SJCRH30 (cell line): ENCODE results near the gene N4BP2L2. TPM values are rescaled to one million over a fixed set of nuclear protein-coding genes. Genes with fewer than 3 reads are reported as not detected.

Experiments used
- DNase-seq, 2 experiments: peaks; one replicate each; pipeline ENCODE4 v3.0.0-alpha.2; 2015 to 2020
- H3K27ac ChIP-seq: fragments of 250-450 bp; sonication (Bioruptor Pico); 2 replicates; pipeline ENCODE4 v1.5.1; 2020; ENCODE audit warnings: mild to moderate bottlenecking, moderate library complexity
- H3K27me3 ChIP-seq: fragments of 250-450 bp; sonication (Bioruptor Pico); 2 replicates; pipeline ENCODE4 v1.5.1; 2020; ENCODE audit warnings: mild to moderate bottlenecking, moderate library complexity
- H3K36me3 ChIP-seq: fragments of 250-450 bp; sonication (Bioruptor Pico); 2 replicates; pipeline ENCODE4 v1.5.1; 2020; ENCODE audit warnings: mild to moderate bottlenecking, moderate library complexity
- H3K4me1 ChIP-seq: fragments of 250-450 bp; sonication (Bioruptor Pico); 2 replicates; pipeline ENCODE4 v1.5.1; 2020; ENCODE audit warnings: mild to moderate bottlenecking, moderate library complexity
- H3K4me3 ChIP-seq: fragments of 250-450 bp; sonication (Bioruptor Pico); 2 replicates; pipeline ENCODE4 v1.5.1; 2020; ENCODE audit warnings: mild to moderate bottlenecking, moderate library complexity
- H3K9me3 ChIP-seq: fragments of 250-450 bp; sonication (Bioruptor Pico); replicated peaks from 2 replicates; pipeline ENCODE4 v1.5.1; 2020; ENCODE audit warnings: mild to moderate bottlenecking, moderate library complexity
- total RNA-seq: library from RNA; depleted of rRNA; stranded (reverse); fragments of >200 nt; shearing (Covaris generic); gene quantifications from 2 replicates; pipeline ENCODE4 v1.2.3, GENCODE V29; 2014

The N4BP2L2 gene
- total RNA-seq, 1 experiment from 2014 or later: 134 TPM

DNA sequence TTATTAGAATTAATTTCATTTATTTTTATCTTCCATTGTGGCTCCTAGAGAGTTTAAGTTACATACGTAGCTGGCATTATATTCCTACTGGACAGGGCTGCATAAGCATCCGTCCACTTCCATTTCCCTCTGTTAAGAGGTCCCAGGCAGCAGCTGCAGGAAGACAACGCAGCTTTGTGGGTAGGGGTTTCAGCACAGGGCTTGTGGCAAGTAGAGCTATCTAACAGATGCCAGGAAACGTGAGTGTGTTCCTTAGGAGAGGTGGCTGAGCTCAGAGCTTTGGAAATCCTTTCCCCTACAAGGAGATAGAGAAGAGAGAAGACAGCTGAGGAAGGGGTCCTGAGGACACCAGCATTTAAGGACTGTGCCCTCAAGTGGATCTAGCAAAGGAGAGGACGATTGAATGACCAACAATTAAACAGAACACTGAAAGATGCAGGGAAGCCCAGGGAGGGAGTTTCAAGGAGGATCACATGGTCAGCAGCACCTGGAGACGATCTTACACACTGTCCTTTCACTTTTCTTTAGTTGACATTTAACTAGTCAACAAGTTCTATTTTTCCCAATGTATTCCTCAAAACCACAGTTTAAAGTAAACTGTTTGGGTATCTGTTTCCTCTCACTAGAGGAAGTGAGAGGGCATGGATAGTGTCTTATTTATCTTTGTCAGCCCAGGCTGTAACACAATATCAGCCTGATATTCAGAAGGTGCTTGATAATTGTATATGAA is 108.4 kb downstream of the N4BP2L2 start:
- no peaks in the 10 kb centered on the region for H3K27me3 ChIP-seq
- no peaks in the 10 kb centered on the region for H3K9me3 ChIP-seq
- DNase-seq: peak; percentile 69 to 84
- H3K4me1 ChIP-seq: peaks cover 13% of the 10 kb centered on the region; the same call in 1 of the 2 replicates
- no peak overlapping the region for H3K4me3 ChIP-seq
- peak overlapping the region; percentile 21 for H3K27ac ChIP-seq
- no peaks in the 10 kb centered on the region for H3K36me3 ChIP-seq

GRCh38 chr13:32429433-32429909 is 109.1 kb downstream of the N4BP2L2 start:
- DNase-seq: no peak
- Histone ChIP-seq H3K27ac (no peak overlapping the region), H3K27me3 (no peaks in the 10 kb centered on the region), H3K36me3 (no peaks in the 10 kb centered on the region), H3K4me1 (peaks cover 13% of the 10 kb centered on the region; the same call in 1 of the 2 replicates), H3K4me3 (no peak overlapping the region), H3K9me3 (no peaks in the 10 kb centered on the region)

DNA sequence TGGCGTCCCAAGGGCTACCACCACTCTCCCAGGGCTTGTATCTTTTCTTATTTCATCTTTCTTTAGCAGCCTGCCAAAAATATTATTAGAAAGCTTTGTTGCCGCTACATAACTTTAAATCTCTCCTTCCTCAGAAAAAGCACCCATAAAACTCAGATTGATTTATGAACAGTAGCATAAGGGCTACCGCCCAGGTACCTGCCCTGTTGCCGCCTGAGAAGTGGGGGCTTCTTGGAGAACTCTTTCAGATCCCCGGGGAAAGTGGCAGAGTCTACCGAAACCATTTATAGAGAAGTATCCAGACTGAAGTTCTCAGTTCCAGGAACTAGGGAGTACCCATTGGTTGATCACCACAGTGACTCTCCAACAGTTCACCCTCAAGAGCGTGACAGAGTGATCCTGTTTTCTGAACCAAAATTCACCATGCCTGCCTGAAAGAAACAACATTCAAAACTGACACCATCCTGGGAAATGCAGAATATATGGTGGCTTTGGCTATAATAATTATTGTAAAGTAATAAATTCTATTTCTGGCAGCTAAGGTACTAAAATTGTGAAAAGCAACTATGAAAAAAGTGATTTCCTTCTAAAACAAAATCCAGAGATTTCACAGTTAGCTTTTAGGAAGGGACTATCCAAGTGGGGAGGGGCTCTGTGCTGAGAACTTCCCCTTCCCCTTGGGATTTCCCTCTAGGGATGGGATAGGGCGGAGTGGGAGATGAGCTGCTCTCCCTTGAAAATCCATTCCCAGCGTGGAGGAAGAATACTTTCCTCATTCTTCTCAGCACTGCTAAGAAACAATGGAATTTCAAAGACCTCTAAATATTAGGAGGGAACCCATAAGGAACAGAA is 109.8 kb downstream of the N4BP2L2 start:
- peak overlapping the region; percentile 56 for H3K27ac ChIP-seq
- peaks cover 13% of the 10 kb centered on the region; the same call in 1 of the 2 replicates for H3K4me1 ChIP-seq

GRCh38 chr13:32427852-32428580 is 110.6 kb downstream of the N4BP2L2 start, which contains the start of gene N4BP2L1:
TSS of gene N4BP2L1 (minus strand) at chr13:32428130. CDS start at chr13:32428082, 48 bp downstream.
- H3K27ac ChIP-seq: peak within 1 kb of the TSS; percentile 56
- H3K36me3 ChIP-seq: no peaks in the 10 kb centered on the region
- H3K4me3 ChIP-seq: peak within 1 kb of the TSS; percentile 91
- DNase-seq: peak; percentile 72 to 76
- peaks cover 13% of the 10 kb centered on the region; the same call in 1 of the 2 replicates for H3K4me1 ChIP-seq
- no peaks in the 10 kb centered on the region for H3K9me3 ChIP-seq
- no peaks in the 10 kb centered on the region for H3K27me3 ChIP-seq

More for the DNA sequence above, 109.8 kb downstream of the N4BP2L2 start:
- peak in 1 of 2 experiments; percentile 41 for DNase-seq
- Histone ChIP-seq H3K9me3 (no peaks in the 10 kb centered on the region), H3K27me3 (no peaks in the 10 kb centered on the region), H3K36me3 (no peaks in the 10 kb centered on the region), H3K4me3 (peak overlapping the region; percentile 91)

GRCh38 chr13:32426990-32427851 is 111.4 kb downstream of the N4BP2L2 start:
- no peaks in the 10 kb centered on the region for H3K36me3 ChIP-seq
- no peaks in the 10 kb centered on the region for H3K9me3 ChIP-seq
- H3K27me3 ChIP-seq: no peaks in the 10 kb centered on the region
- DNase-seq: peak; percentile 66 to 71
- peak overlapping the region; percentile 56 for H3K27ac ChIP-seq
- H3K4me1 ChIP-seq: peaks cover 13% of the 10 kb centered on the region; the same call in 1 of the 2 replicates
- peak overlapping the region; percentile 91 for H3K4me3 ChIP-seq

GRCh38 chr13:32426191-32426989 is 112.2 kb downstream of the N4BP2L2 start:
- H3K27ac ChIP-seq: peak overlapping the region; percentile 56; the same call in 1 of the 2 replicates
- peaks cover 13% of the 10 kb centered on the region; the same call in 1 of the 2 replicates for H3K4me1 ChIP-seq
- no peaks in the 10 kb centered on the region for H3K36me3 ChIP-seq
- no peaks in the 10 kb centered on the region for H3K27me3 ChIP-seq
- H3K9me3 ChIP-seq: no peaks in the 10 kb centered on the region
- peak overlapping the region; percentile 91 for H3K4me3 ChIP-seq
- DNase-seq: no peak

DNA sequence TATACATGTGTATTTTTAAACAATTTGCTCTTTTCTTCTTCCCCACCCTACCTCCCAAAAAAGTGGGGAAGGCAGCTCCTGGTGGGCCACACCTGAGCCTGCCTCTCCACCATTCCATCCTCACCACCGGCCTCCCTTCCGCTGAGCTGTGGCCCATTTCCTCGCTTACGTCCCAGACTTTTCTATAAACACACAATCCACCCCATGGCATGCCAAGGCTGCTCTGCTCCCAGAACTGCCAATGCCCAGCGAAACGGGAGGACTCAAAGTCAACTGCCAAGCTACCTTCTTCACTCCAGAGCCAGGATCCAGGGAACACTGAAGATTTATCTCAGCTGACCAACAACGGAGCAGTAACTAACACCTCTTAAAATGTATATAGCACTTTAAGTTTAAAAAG is 113.4 kb downstream of the N4BP2L2 start:
- Histone ChIP-seq H3K4me1 (peaks cover 11% of the 10 kb centered on the region; the same call in 1 of the 2 replicates), H3K27me3 (no peaks in the 10 kb centered on the region), H3K36me3 (no peaks in the 10 kb centered on the region), H3K27ac (no peak overlapping the region), H3K4me3 (no peak overlapping the region), H3K9me3 (no peaks in the 10 kb centered on the region)
- DNase-seq: no peak

- no peak overlapping the region for H3K27ac ChIP-seq
- H3K9me3 ChIP-seq: 0 out of 2 replicates have a peak, but pooled peaks cover 5% of the 10 kb centered on the region
- no peaks in the 10 kb centered on the region for H3K27me3 ChIP-seq
- H3K36me3 ChIP-seq: no peaks in the 10 kb centered on the region
- H3K4me3 ChIP-seq: no peak overlapping the region
- DNase-seq: no peak
- H3K4me1 ChIP-seq: 0 out of 2 replicates have a peak, but pooled peaks cover 1% of the 10 kb centered on the region
Observed at GRCh38 chr13:32423592-32423991, 115.0 kb downstream of the N4BP2L2 start.

GRCh38 chr13:32419862-32420261 is 118.7 kb downstream of the N4BP2L2 start:
- H3K9me3 ChIP-seq: 0 out of 2 replicates have a peak, but pooled peaks cover 5% of the 10 kb centered on the region
- DNase-seq: no peak
- no peaks in the 10 kb centered on the region for H3K27me3 ChIP-seq
- H3K36me3 ChIP-seq: no peaks in the 10 kb centered on the region
- no peaks in the 10 kb centered on the region for H3K4me1 ChIP-seq
- H3K27ac ChIP-seq: no peak overlapping the region
- no peak overlapping the region for H3K4me3 ChIP-seq

GRCh38 chr13:32417995-32418394 is 120.6 kb downstream of the N4BP2L2 start:
- Histone ChIP-seq H3K9me3 (0 out of 2 replicates have a peak, but pooled peaks cover 5% of the 10 kb centered on the region), H3K4me1 (no peaks in the 10 kb centered on the region)

GRCh38 chr13:32415019-32415418 is 123.6 kb downstream of the N4BP2L2 start:
- no peaks in the 10 kb centered on the region for H3K27me3 ChIP-seq
- no peaks in the 10 kb centered on the region for H3K36me3 ChIP-seq
- no peak overlapping the region for H3K4me3 ChIP-seq
- no peaks in the 10 kb centered on the region for H3K4me1 ChIP-seq
- peak; percentile 18 to 54 for DNase-seq
- H3K9me3 ChIP-seq: 0 out of 2 replicates have a peak, but pooled peaks cover 5% of the 10 kb centered on the region
- no peak overlapping the region for H3K27ac ChIP-seq

More at GRCh38 chr13:32417995-32418394, 120.6 kb downstream of the N4BP2L2 start:
- no peak for DNase-seq
- Histone ChIP-seq H3K27me3 (no peaks in the 10 kb centered on the region), H3K27ac (no peak overlapping the region), H3K36me3 (no peaks in the 10 kb centered on the region), H3K4me3 (no peak overlapping the region)

DNA sequence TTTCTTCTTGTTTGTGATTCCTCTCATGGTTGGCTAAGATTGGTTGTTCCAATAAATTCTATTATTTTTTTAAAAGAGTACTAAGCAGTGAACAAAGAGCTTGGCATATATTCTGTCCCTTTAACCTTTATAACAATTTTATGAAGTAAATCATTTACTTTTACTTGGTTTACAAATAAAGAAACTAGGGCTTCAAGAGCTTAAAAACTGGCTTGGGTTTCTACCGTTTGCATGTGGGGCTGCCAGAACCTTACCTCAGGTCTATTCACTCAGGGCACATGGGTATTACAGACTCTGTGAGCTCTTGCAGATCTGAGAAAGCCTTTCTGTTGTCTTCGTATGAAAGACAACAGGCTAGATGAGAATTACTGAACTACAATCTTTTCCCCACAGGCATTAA is 124.0 kb downstream of the N4BP2L2 start:
- no peak for DNase-seq
- Histone ChIP-seq H3K27me3 (no peaks in the 10 kb centered on the region), H3K4me1 (no peaks in the 10 kb centered on the region), H3K36me3 (no peaks in the 10 kb centered on the region), H3K27ac (no peak overlapping the region), H3K9me3 (0 out of 2 replicates have a peak, but pooled peaks cover 2% of the 10 kb centered on the region), H3K4me3 (no peak overlapping the region)

- DNase-seq: no peak
- no peak overlapping the region for H3K4me3 ChIP-seq
- no peaks in the 10 kb centered on the region for H3K4me1 ChIP-seq
- H3K27ac ChIP-seq: no peak overlapping the region
- no peaks in the 10 kb centered on the region for H3K36me3 ChIP-seq
- no peaks in the 10 kb centered on the region for H3K9me3 ChIP-seq
- H3K27me3 ChIP-seq: no peaks in the 10 kb centered on the region
Observed at GRCh38 chr13:32413284-32413683, 125.3 kb downstream of the N4BP2L2 start.
